ENCODE data around the gene TMC6.

DNA sequence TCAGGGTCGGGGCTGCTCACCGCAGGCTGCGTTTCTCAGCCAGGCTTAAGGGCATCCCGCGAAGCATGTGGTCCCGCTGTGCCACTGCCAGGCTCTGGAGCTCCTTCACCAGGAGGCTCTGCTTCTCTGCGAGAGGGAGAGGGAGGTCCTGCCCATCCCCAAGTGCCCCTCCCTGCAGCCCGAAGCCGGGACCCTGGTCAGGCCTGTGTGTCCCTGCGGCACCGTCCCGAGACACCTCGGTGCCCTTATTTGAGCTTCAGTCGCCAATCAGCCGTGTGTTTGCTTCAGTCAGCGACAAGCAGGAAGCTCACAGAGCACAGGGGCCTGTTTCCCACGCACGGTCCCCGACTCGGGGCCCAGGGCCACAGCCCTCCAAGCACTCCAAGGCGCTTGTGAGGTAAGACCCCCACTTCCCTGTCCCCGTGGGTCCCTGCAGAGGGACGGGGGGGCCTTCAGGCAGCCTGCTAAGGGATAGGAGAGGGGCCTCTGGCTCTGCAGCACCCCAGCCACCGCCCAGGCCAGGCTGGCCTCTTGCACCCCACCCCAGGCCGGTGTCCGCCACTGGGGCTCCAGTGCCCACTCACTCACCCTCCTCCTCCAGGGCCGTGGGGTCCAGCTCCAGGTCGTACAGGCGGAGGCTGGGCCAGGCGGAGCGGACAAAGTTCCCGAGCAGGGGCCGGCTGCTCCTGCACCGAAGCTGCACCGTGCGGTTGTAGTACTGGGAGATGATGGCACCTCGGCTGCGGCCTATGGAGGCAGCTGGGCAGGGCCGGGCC lies 3.2 kb downstream of the TMC6 start:
- no peak for TF ChIP-seq POLR2A (IDR thresholded peaks at IDR 0.05)
- TF ChIP-seq, protein P1, sequence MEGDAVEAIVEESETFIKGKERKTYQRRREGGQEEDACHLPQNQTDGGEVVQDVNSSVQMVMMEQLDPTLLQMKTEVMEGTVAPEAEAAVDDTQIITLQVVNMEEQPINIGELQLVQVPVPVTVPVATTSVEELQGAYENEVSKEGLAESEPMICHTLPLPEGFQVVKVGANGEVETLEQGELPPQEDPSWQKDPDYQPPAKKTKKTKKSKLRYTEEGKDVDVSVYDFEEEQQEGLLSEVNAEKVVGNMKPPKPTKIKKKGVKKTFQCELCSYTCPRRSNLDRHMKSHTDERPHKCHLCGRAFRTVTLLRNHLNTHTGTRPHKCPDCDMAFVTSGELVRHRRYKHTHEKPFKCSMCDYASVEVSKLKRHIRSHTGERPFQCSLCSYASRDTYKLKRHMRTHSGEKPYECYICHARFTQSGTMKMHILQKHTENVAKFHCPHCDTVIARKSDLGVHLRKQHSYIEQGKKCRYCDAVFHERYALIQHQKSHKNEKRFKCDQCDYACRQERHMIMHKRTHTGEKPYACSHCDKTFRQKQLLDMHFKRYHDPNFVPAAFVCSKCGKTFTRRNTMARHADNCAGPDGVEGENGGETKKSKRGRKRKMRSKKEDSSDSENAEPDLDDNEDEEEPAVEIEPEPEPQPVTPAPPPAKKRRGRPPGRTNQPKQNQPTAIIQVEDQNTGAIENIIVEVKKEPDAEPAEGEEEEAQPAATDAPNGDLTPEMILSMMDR (IDR thresholded peaks at IDR 0.05): no peak

Data from breast epithelium (tissue), 3 donors.